Left lung (tissue), 10 donors: ENCODE data around the gene KIF3B. TPM values are rescaled to one million over a fixed set of nuclear protein-coding genes. Genes with fewer than 3 reads are reported as not detected.

Source experiments
- ATAC-seq: fragments of 200-7000 bp; cut with Tn5 transposase; one replicate; pipeline ENCODE4 v1.9.1; 2020; ENCODE audit warnings: moderate library complexity
- DNase-seq, 4 donors: peaks; one replicate each; pipeline ENCODE4 v3.0.0-alpha.2; 2013 to 2020
- H3K27ac ChIP-seq, 2 donors: fragments of 200-600 bp; sonication (generic) in 1 of 2; one replicate each; pipeline versions ENCODE4 v1.5.0 to v1.8.0; 2020 to 2021
- H3K27me3 ChIP-seq, 2 donors: fragments of 200-600 bp; sonication (generic) in 1 of 2; one replicate each; pipeline versions ENCODE4 v1.5.0 to v1.8.0; 2020 to 2021
- H3K36me3 ChIP-seq, 2 donors: fragments of 200-600 bp; sonication (generic) in 1 of 2; one replicate each; pipeline versions ENCODE4 v1.5.0 to v1.8.0; 2020 to 2021
- H3K4me1 ChIP-seq, 2 donors: fragments of 200-600 bp; one replicate each; pipeline ENCODE4 v1.8.0; 2021
- H3K4me3 ChIP-seq, 2 donors: fragments of 200-600 bp; sonication (generic) in 1 of 2; one replicate each; pipeline versions ENCODE4 v1.5.0 to v1.8.0; 2020 to 2021; ENCODE audit warnings: mild to moderate bottlenecking in 1 of 2
- H3K9me3 ChIP-seq, 2 donors: fragments of 200-600 bp; sonication (generic) in 1 of 2; one replicate each; pipeline versions ENCODE4 v1.5.0 to v1.8.0; 2020 to 2021
- intact Hi-C, 2 donors: fragments of 100-400 bp; cut with DNase I; formaldehyde crosslinking; loops; one replicate each; pipeline versions ENCODE4 v1.11.2 to v1.14.2; 2022
- polyA plus RNA-seq, 6 donors: library from polyadenylated mRNA; unstranded; fragments of 120-200 nt; gene quantifications; one replicate each; pipeline ENCODE4 v1.2.1, GENCODE V29; 2013; ENCODE audit not compliant: insufficient read length in 6 of 6
- total RNA-seq, 2 donors: library from RNA; stranded (reverse); fragmentation: NEBNext Ultra II Directional; extraction: Animal tissue kit (Norgen Biotek cat#: 25700); gene quantifications; one replicate each; pipeline ENCODE4 v1.2.1, GENCODE V29; 2021
- TF ChIP-seq, protein P1 (sequence below), 2 donors: fragments of 200-600 bp; sonication (generic) in 1 of 2; IDR thresholded peaks; one replicate each; pipeline versions ENCODE4 v1.5.0 to v1.8.0; 2021; ENCODE audit warnings: antibody characterized with exemption in 2 of 2
- donor health status: DM: no; HTN: yes; CAD: no.
- donor health status: DM: no; HTN: no; CAD: no.

KIF3B gene
- total and polyA plus RNA-seq, 8 donors: 22.9 to 34.6 (median 27.6) TPM

GRCh38 chr20:32357869-32358631 lies 80.6 kb downstream of the KIF3B start, which contains the start of gene ASXL1:
TSS of gene ASXL1 (plus strand) at chr20:32358331. CDS start at chr20:32358776, 445 bp downstream.
- Histone ChIP-seq H3K27me3 (no peaks in the 10 kb centered on the region), H3K27ac (peak within 1 kb of the TSS; percentile 95 to 96), H3K36me3 (no peaks in the 10 kb centered on the region), H3K9me3 (no peaks in the 10 kb centered on the region), H3K4me3 (peak within 1 kb of the TSS; percentile 91 to 93), H3K4me1 (peaks cover 7 to 57% of the 10 kb centered on the region in 2 donors)
- intact Hi-C loops: no loop called here
- ATAC-seq (peak; percentile 96), DNase-seq (peak; percentile 98 to 100 (median 99))
- TF ChIP-seq, protein P1, sequence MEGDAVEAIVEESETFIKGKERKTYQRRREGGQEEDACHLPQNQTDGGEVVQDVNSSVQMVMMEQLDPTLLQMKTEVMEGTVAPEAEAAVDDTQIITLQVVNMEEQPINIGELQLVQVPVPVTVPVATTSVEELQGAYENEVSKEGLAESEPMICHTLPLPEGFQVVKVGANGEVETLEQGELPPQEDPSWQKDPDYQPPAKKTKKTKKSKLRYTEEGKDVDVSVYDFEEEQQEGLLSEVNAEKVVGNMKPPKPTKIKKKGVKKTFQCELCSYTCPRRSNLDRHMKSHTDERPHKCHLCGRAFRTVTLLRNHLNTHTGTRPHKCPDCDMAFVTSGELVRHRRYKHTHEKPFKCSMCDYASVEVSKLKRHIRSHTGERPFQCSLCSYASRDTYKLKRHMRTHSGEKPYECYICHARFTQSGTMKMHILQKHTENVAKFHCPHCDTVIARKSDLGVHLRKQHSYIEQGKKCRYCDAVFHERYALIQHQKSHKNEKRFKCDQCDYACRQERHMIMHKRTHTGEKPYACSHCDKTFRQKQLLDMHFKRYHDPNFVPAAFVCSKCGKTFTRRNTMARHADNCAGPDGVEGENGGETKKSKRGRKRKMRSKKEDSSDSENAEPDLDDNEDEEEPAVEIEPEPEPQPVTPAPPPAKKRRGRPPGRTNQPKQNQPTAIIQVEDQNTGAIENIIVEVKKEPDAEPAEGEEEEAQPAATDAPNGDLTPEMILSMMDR (IDR thresholded peaks at IDR 0.05): peak in 1 of 2 donors; percentile 17

- ATAC-seq: no peak
- H3K36me3 ChIP-seq: no peaks in the 10 kb centered on the region
- intact Hi-C loops: no loop called here
- TF ChIP-seq, protein P1 (IDR thresholded peaks at IDR 0.05): no peak
- peaks cover 7 to 62% of the 10 kb centered on the region in 2 donors for H3K4me1 ChIP-seq
- H3K27ac ChIP-seq: peak overlapping the region; percentile 95 to 96
- H3K4me3 ChIP-seq: peak overlapping the region; percentile 91 to 93
- H3K27me3 ChIP-seq: no peaks in the 10 kb centered on the region
- no peak for DNase-seq
- H3K9me3 ChIP-seq: no peaks in the 10 kb centered on the region
Observed at GRCh38 chr20:32358632-32358882, 81.1 kb downstream of the KIF3B start.

- Histone ChIP-seq H3K9me3 (no peaks in the 10 kb centered on the region), H3K4me1 (peaks cover 7 to 67% of the 10 kb centered on the region in 2 donors), H3K4me3 (peak overlapping the region; percentile 91 to 93), H3K27ac (peak overlapping the region; percentile 95 to 96), H3K27me3 (no peaks in the 10 kb centered on the region), H3K36me3 (no peaks in the 10 kb centered on the region)
- peak; percentile 54 for ATAC-seq
- peak; percentile 71 to 87 (median 82) for DNase-seq
- intact Hi-C loops: no loop called here
- TF ChIP-seq, protein P1 (IDR thresholded peaks at IDR 0.05): no peak
Observed at GRCh38 chr20:32358883-32359632, 81.6 kb downstream of the KIF3B start.

DNA sequence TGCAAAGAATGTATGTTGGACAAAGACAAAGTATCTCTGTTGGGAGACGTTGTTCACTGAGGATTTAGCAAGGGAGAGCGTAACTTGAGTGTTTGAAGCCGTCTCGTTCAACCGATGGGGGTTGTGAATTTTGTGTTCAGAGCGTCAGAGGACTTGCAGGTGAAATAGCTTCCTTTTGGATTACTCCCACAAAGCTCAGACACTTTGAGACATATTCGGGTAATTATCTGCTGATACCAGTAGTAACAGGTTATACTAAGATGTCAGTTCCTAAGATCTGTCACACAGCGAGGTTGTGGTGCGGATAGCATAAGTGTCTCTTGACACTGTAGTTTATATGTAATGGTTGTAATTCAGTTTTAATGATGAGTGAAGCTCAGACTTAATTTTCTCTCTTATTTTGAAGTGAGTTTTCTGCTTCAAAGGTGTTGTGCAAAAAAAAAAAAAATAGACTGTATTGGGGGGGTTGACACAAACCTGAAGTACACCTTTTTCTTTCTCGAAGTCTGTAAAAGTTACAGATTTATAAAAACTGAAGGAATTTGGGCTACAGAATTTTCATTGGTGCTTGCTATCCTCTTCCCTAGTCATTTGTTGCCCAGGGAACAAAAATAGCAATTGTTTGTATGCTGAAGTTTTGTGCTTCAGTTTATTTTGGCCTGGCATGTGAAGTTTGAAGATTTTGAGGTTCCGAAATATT lies 82.3 kb downstream of the KIF3B start:
- ATAC-seq: no peak
- Histone ChIP-seq H3K27me3 (no peaks in the 10 kb centered on the region), H3K36me3 (no peaks in the 10 kb centered on the region), H3K27ac (peak overlapping the region; percentile 95 to 96), H3K4me3 (peak overlapping the region; percentile 91 to 93), H3K4me1 (peaks cover 7 to 74% of the 10 kb centered on the region in 2 donors), H3K9me3 (no peaks in the 10 kb centered on the region)
- intact Hi-C loops: no loop called here
- TF ChIP-seq, protein P1 (IDR thresholded peaks at IDR 0.05): no peak
- DNase-seq: peak in 2 of 4 donors; percentile 38 to 45

- peaks cover 7 to 79% of the 10 kb centered on the region in 2 donors for H3K4me1 ChIP-seq
- H3K9me3 ChIP-seq: no peaks in the 10 kb centered on the region
- peak overlapping the region; percentile 95 to 96 for H3K27ac ChIP-seq
- ATAC-seq: no peak
- intact Hi-C loops: no loop called here
- no peaks in the 10 kb centered on the region for H3K27me3 ChIP-seq
- H3K36me3 ChIP-seq: no peaks in the 10 kb centered on the region
- TF ChIP-seq, protein P1 (IDR thresholded peaks at IDR 0.05): no peak
- no peak for DNase-seq
- H3K4me3 ChIP-seq: peak overlapping the region; percentile 91 to 93
Observed at GRCh38 chr20:32360333-32360634, 82.8 kb downstream of the KIF3B start.
